SK-N-SH treated with all-trans-retinoic acid at 6 μM for 48 hours (cell line): Measurements from ENCODE around the gene TRIM2.

Experiments
- ATAC-seq: fragments of 200-7000 bp; cut with Tn5 transposase; 3 replicates; pipeline ENCODE4 v1.9.1; 2020; ENCODE audit warnings: mild to moderate bottlenecking, moderate library complexity
- ARNTL ChIP-seq: fragments of 450-650 bp; formaldehyde crosslinking; IDR thresholded peaks from 2 replicates; pipeline ENCODE4 v1.5.0; 2020; ENCODE audit warnings: low read depth, mild to moderate bottlenecking, moderate library complexity, borderline replicate concordance
- BACH2 ChIP-seq: fragments of 250-450 bp; sonication (Bioruptor Pico); IDR thresholded peaks from 2 replicates; pipeline ENCODE4 v1.9.0; 2021; ENCODE audit warnings: mild to moderate bottlenecking, borderline replicate concordance
- ESRRG ChIP-seq: fragments of 250-450 bp; sonication (Bioruptor Pico); IDR thresholded peaks from 2 replicates; pipeline ENCODE4 v1.6.1; 2021; ENCODE audit warnings: mild to moderate bottlenecking
- GLIS3 ChIP-seq: fragments of 250-450 bp; sonication (Bioruptor Pico); IDR thresholded peaks from 2 replicates; pipeline ENCODE4 v1.5.0; 2020; ENCODE audit warnings: mild to moderate bottlenecking, moderate library complexity
- ISL1 ChIP-seq: fragments of 250-450 bp; sonication (Bioruptor Pico); IDR thresholded peaks from 2 replicates; pipeline ENCODE4 v2.1.2; 2022; ENCODE audit warnings: mild to moderate bottlenecking, moderate library complexity
- OSR1 ChIP-seq: fragments of 250-450 bp; sonication (Bioruptor Pico); IDR thresholded peaks from 2 replicates; pipeline ENCODE4 v1.8.0; 2022; ENCODE audit warnings: moderate library complexity, mild to moderate bottlenecking, inconsistent platforms
- PPARA ChIP-seq: fragments of 250-450 bp; sonication (Bioruptor Pico); IDR thresholded peaks from 2 replicates; pipeline ENCODE4 v1.5.0; 2020; ENCODE audit warnings: mild to moderate bottlenecking, borderline replicate concordance
- RARB ChIP-seq: fragments of 250-450 bp; sonication (Bioruptor Pico); IDR thresholded peaks from 2 replicates; pipeline ENCODE4 v1.8.0; 2021; ENCODE audit warnings: mild to moderate bottlenecking, moderate library complexity
- SNAI2 ChIP-seq: fragments of 250-450 bp; sonication (Bioruptor Pico); IDR thresholded peaks from 2 replicates; pipeline ENCODE4 v1.5.0; 2020; ENCODE audit warnings: mild to moderate bottlenecking, moderate library complexity
- TCF4 ChIP-seq: fragments of 250-450 bp; sonication (Bioruptor Pico); IDR thresholded peaks from 2 replicates; pipeline ENCODE4 v1.8.0; 2021; ENCODE audit warnings: mild to moderate bottlenecking, moderate library complexity, borderline replicate concordance
- ZFP3 ChIP-seq: fragments of 250-450 bp; sonication (Bioruptor Pico); IDR thresholded peaks from 2 replicates; pipeline ENCODE4 v1.5.0; 2020; ENCODE audit warnings: mild to moderate bottlenecking, moderate library complexity
- ZFP30 ChIP-seq: fragments of 450-650 bp; formaldehyde crosslinking; IDR thresholded peaks from 2 replicates; pipeline ENCODE4 v1.5.0; 2022; ENCODE audit warnings: mild to moderate bottlenecking, moderate library complexity
- ZNF565 ChIP-seq: fragments of 450-650 bp; formaldehyde crosslinking; conservative IDR thresholded peaks from 2 replicates; pipeline ENCODE4 v1.5.0; 2020; ENCODE audit warnings: low read depth, mild to moderate bottlenecking, moderate library complexity
- ZNF70 ChIP-seq: fragments of 450-650 bp; formaldehyde crosslinking; IDR thresholded peaks from 2 replicates; pipeline ENCODE4 v1.5.0; 2020; ENCODE audit warnings: mild to moderate bottlenecking, moderate library complexity
- ZNF8 ChIP-seq: fragments of 450-650 bp; formaldehyde crosslinking; IDR thresholded peaks from 2 replicates; pipeline ENCODE4 v1.5.0; 2020; ENCODE audit warnings: mild to moderate bottlenecking, moderate library complexity
- TF ChIP-seq, protein P1 (sequence below): fragments of 250-450 bp; sonication (Bioruptor Pico); IDR thresholded peaks from 2 replicates; pipeline ENCODE4 v1.5.1; 2020; ENCODE audit warnings: low read depth, mild to moderate bottlenecking, moderate library complexity
- TF ChIP-seq, protein P2 (sequence below): fragments of 250-450 bp; sonication (Bioruptor Pico); IDR thresholded peaks from 2 replicates; pipeline ENCODE4 v1.5.1; 2021; ENCODE audit warnings: mild to moderate bottlenecking, moderate library complexity
- TF ChIP-seq, protein P3 (sequence below): fragments of 250-450 bp; sonication (Bioruptor Pico); IDR thresholded peaks from 2 replicates; pipeline ENCODE4 v1.8.0; 2021; ENCODE audit warnings: low read depth, mild to moderate bottlenecking, moderate library complexity, borderline replicate concordance
- TF ChIP-seq, protein P4 (sequence below): fragments of 250-450 bp; sonication (Bioruptor Pico); IDR thresholded peaks from 2 replicates; pipeline ENCODE4 v1.5.0; 2020; ENCODE audit warnings: mild to moderate bottlenecking, moderate library complexity
- TF ChIP-seq, protein P5 (sequence below): fragments of 250-450 bp; sonication (Bioruptor Pico); IDR thresholded peaks from 2 replicates; pipeline ENCODE4 v1.8.0; 2020; ENCODE audit warnings: mild to moderate bottlenecking, moderate library complexity, borderline replicate concordance

TRIM2 gene

DNA sequence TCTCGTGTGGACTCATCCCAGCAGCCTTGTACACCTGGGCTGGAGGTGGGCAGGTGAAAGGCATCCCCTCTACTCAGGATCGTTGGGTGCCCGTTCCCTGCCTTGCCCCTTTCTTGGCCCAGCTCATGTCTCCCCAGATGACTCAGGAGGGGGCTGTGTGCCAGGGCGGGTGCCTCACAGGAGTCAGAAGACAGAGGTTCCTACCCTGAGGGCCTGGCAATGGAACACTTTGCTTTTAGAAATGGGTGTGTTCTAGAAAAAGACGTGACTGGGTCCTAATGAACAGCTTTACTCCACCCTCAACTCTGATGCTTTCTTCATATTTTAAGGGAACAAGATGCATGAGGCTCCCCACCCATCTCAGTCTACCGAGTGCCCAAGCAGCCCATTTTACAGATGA is 22.5 kb upstream of the TRIM2 start (continued):
- TF ChIP-seq, protein P1, sequence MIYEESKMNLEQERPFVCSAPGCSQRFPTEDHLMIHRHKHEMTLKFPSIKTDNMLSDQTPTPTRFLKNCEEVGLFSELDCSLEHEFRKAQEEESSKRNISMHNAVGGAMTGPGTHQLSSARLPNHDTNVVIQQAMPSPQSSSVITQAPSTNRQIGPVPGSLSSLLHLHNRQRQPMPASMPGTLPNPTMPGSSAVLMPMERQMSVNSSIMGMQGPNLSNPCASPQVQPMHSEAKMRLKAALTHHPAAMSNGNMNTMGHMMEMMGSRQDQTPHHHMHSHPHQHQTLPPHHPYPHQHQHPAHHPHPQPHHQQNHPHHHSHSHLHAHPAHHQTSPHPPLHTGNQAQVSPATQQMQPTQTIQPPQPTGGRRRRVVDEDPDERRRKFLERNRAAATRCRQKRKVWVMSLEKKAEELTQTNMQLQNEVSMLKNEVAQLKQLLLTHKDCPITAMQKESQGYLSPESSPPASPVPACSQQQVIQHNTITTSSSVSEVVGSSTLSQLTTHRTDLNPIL (CRISPR knock-in tag) = no peak
- TF ChIP-seq, all 23 proteins: peak for 0

DNA sequence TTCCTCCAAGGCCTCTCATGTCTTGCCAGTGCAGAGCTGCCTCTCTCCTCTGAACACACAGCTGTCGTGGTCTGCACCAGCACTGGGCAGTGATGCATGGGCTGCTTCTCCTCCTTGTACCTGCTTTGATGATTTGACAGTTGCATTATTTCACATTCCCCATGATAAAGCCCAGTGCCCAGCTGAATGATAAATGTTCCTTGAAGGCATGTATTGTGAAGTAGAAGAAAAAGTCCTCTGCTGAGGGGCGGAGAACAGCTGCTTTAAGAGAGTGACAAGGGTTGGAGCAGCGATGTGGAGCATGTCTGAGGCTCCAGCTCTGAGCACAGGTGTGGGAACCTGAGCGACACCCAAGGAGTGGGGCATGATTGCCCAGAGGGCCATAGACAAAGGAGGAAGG is 21.1 kb upstream of the TRIM2 start:
- TF ChIP-seq GLIS3 = no peak
- TF ChIP-seq ARNTL = no peak
- TF ChIP-seq TCF4 (CRISPR knock-in tag) = no peak
- TF ChIP-seq ZNF565 = no peak
- no peak for TF ChIP-seq ISL1 (CRISPR knock-in tag)
- TF ChIP-seq OSR1 (CRISPR knock-in tag) = no peak
- TF ChIP-seq SNAI2 = no peak
- TF ChIP-seq, protein P2, sequence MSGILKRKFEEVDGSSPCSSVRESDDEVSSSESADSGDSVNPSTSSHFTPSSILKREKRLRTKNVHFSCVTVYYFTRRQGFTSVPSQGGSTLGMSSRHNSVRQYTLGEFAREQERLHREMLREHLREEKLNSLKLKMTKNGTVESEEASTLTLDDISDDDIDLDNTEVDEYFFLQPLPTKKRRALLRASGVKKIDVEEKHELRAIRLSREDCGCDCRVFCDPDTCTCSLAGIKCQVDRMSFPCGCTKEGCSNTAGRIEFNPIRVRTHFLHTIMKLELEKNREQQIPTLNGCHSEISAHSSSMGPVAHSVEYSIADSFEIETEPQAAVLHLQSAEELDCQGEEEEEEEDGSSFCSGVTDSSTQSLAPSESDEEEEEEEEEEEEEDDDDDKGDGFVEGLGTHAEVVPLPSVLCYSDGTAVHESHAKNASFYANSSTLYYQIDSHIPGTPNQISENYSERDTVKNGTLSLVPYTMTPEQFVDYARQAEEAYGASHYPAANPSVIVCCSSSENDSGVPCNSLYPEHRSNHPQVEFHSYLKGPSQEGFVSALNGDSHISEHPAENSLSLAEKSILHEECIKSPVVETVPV (CRISPR knock-in tag) = no peak
- TF ChIP-seq RARB (CRISPR knock-in tag) = no peak
- no peak for TF ChIP-seq ZFP30 (CRISPR knock-in tag)
- TF ChIP-seq, protein P3, sequence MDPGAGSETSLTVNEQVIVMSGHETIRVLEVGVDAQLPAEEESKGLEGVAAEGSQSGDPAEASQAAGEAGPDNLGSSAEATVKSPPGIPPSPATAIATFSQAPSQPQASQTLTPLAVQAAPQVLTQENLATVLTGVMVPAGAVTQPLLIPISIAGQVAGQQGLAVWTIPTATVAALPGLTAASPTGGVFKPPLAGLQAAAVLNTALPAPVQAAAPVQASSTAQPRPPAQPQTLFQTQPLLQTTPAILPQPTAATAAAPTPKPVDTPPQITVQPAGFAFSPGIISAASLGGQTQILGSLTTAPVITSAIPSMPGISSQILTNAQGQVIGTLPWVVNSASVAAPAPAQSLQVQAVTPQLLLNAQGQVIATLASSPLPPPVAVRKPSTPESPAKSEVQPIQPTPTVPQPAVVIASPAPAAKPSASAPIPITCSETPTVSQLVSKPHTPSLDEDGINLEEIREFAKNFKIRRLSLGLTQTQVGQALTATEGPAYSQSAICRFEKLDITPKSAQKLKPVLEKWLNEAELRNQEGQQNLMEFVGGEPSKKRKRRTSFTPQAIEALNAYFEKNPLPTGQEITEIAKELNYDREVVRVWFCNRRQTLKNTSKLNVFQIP (CRISPR knock-in tag) = no peak
- no peak for TF ChIP-seq ZNF70 (CRISPR knock-in tag)
- no peak for TF ChIP-seq ESRRG (CRISPR knock-in tag)
- no peak for TF ChIP-seq BACH2
- TF ChIP-seq, protein P4, sequence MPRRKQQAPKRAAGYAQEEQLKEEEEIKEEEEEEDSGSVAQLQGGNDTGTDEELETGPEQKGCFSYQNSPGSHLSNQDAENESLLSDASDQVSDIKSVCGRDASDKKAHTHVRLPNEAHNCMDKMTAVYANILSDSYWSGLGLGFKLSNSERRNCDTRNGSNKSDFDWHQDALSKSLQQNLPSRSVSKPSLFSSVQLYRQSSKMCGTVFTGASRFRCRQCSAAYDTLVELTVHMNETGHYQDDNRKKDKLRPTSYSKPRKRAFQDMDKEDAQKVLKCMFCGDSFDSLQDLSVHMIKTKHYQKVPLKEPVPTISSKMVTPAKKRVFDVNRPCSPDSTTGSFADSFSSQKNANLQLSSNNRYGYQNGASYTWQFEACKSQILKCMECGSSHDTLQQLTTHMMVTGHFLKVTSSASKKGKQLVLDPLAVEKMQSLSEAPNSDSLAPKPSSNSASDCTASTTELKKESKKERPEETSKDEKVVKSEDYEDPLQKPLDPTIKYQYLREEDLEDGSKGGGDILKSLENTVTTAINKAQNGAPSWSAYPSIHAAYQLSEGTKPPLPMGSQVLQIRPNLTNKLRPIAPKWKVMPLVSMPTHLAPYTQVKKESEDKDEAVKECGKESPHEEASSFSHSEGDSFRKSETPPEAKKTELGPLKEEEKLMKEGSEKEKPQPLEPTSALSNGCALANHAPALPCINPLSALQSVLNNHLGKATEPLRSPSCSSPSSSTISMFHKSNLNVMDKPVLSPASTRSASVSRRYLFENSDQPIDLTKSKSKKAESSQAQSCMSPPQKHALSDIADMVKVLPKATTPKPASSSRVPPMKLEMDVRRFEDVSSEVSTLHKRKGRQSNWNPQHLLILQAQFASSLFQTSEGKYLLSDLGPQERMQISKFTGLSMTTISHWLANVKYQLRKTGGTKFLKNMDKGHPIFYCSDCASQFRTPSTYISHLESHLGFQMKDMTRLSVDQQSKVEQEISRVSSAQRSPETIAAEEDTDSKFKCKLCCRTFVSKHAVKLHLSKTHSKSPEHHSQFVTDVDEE (CRISPR knock-in tag) = no peak
- no peak for TF ChIP-seq ZNF8 (CRISPR knock-in tag)
- TF ChIP-seq ZFP3 (CRISPR knock-in tag) = no peak
- TF ChIP-seq, protein P5, sequence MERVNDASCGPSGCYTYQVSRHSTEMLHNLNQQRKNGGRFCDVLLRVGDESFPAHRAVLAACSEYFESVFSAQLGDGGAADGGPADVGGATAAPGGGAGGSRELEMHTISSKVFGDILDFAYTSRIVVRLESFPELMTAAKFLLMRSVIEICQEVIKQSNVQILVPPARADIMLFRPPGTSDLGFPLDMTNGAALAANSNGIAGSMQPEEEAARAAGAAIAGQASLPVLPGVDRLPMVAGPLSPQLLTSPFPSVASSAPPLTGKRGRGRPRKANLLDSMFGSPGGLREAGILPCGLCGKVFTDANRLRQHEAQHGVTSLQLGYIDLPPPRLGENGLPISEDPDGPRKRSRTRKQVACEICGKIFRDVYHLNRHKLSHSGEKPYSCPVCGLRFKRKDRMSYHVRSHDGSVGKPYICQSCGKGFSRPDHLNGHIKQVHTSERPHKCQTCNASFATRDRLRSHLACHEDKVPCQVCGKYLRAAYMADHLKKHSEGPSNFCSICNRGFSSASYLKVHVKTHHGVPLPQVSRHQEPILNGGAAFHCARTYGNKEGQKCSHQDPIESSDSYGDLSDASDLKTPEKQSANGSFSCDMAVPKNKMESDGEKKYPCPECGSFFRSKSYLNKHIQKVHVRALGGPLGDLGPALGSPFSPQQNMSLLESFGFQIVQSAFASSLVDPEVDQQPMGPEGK (CRISPR knock-in tag) = no peak
- no peak for ATAC-seq

DNA sequence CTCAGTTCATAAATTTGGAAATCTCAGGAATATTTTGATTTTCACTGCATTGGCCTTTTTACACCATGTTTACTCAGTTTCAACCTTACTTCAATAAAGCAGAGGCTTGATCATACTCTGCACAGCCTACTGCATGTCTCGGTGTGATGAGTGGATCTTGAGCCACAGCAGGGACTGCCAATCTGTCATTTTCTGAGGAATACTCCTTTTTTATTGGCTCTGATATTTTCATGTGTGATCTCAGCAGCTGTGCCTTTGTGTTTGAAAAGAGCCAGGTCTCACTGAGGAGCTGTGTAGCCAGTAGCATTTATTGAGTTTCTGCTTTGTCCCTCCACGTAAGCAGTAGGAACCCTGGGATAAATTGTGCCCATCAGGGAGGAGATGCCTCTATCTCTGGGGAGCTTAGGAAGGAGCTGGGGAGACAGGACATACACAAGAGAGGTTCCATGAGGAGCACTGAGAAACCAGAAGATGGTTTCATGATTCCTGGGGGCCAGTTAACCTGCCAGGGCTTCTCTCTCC is 18.9 kb upstream of the TRIM2 start:
- TF ChIP-seq, protein P1 (CRISPR knock-in tag) = no peak
- TF ChIP-seq, protein P2 (CRISPR knock-in tag) = no peak
- TF ChIP-seq, protein P5 (CRISPR knock-in tag) = no peak
- no peak for TF ChIP-seq PPARA
- no peak for TF ChIP-seq ARNTL
- no peak for TF ChIP-seq BACH2
- no peak for ATAC-seq
